22Rv1 (cell line): Measurements from ENCODE around the gene N4BP2.

Experiments used
- H3K27ac ChIP-seq: fragments of 450-650 bp; 2 replicates; pipeline ENCODE4 v1.5.1; 2017
- CTCF ChIP-seq: fragments of 450-650 bp; IDR thresholded peaks from 2 replicates; pipeline ENCODE4 v1.5.1; 2017; ENCODE audit warnings: mild to moderate bottlenecking
- ZFX ChIP-seq: fragments of 450-650 bp; IDR thresholded peaks from 2 replicates; pipeline ENCODE4 v1.6.1; 2017; ENCODE audit warnings: antibody characterized with exemption, borderline replicate concordance

The N4BP2 gene

GRCh38 chr4:40058121-40058520, 1.5 kb downstream of the N4BP2 start:
- TF ChIP-seq ZFX = no peak
- no peak for TF ChIP-seq CTCF
- H3K27ac ChIP-seq = peak overlapping the region; percentile 99

GRCh38 chr4:40058854-40059253, 2.2 kb downstream of the N4BP2 start:
- peak overlapping the region; percentile 99 for H3K27ac ChIP-seq
- TF ChIP-seq CTCF (no peak), ZFX (no peak)

- TF ChIP-seq CTCF (no peak), ZFX (no peak)
- no peak overlapping the region for H3K27ac ChIP-seq
These were observed 2.7 kb downstream of the N4BP2 start for GRCh38 chr4:40059362-40059761.

- TF ChIP-seq CTCF = no peak
- TF ChIP-seq ZFX = no peak
These were observed 8.4 kb downstream of the N4BP2 start for GRCh38 chr4:40065010-40065409.

GRCh38 chr4:40066651-40067050, 10.0 kb downstream of the N4BP2 start:
- H3K27ac ChIP-seq = no peak overlapping the region
- TF ChIP-seq ZFX (no peak), CTCF (no peak)

More at GRCh38 chr4:40065010-40065409, 8.4 kb downstream of the N4BP2 start:
- H3K27ac ChIP-seq = no peak overlapping the region

- no peak overlapping the region for H3K27ac ChIP-seq
- no peak for TF ChIP-seq CTCF
- TF ChIP-seq ZFX = no peak
These were observed 13.7 kb downstream of the N4BP2 start for GRCh38 chr4:40070387-40070786.

GRCh38 chr4:40086421-40086820, 29.8 kb downstream of the N4BP2 start:
- no peak for TF ChIP-seq ZFX
- TF ChIP-seq CTCF = no peak
- H3K27ac ChIP-seq = no peak overlapping the region
